Measurements from ENCODE around the gene AKNAD1. TPM values are rescaled to one million over a fixed set of nuclear protein-coding genes. Genes with fewer than 3 reads are reported as not detected.
"Not testable (repeated sequence)": the region's sequence is repeated elsewhere in the genome, so short reads cannot be mapped to it uniquely, and the experiment has no call there.

Gene AKNAD1, protein sequence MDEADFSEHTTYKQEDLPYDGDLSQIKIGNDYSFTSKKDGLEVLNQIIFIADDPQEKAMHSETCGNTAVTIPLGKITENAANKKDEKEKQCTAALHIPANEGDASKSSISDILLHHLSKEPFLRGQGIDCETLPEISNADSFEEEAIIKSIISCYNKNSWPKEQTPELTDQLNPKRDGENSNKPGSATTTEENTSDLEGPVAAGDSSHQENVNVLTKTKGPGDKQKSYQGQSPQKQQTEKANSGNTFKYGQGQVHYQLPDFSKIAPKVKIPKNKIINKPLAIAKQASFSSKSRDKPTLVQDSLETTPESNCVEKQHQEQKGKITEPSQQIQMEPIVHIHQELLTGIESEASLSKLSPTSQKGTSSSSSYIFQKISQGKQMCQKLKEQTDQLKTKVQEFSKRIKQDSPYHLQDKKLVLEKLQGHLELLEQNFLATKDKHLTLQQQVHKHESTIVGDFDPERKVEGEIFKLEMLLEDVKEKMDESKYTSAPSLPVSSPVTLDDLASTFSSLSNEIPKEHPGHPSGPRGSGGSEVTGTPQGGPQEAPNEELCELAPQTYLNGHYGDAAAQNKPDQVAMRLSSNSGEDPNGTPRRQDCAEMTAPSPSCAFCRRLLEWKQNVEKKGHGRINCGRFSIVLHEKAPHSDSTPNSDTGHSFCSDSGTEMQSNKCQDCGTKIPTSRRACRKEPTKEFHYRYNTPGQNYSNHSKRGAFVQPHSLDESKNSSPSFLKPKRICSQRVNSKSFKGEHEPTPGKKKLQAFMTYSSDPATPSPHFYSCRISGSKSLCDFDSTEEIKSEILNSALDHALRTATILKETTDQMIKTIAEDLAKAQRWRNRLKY
- not detected for total RNA-seq

DNA sequence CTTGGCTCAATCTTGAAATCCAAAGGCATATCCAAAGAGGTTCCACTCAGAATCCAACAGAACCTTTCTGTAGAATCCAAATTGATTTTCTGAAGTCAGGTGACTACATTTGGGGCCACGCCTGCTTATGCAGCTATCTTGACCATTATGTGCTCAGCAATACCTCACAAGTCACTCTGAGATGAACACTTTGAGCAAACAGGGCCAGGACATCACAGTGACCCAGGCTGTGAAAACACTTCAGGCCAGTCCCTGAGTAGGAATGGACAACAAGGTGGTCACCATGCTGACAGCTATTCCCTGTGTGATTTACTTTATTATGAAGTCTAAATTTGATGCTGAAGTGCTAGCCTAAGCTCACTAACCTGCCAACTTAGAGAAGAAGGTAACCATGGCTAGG lies at the start of gene AKNAD1:
AKNAD1 (minus strand) TSS at position 101 of the 400 bp plus-strand sequence. CDS start 4,430 bp downstream, outside the sequence.
- ATAC-seq (no peak), DNase-seq (no peak)
- ChIA-PET CTCF (interaction anchor here (0.8 to 2.0 kb wide), 3 partner anchors 11 to 29 kb away, joined by 3 to 7 read pairs (median 4); no protein-coding TSS in a partner anchor), POLR2A (no interaction called here)
- Mint-ChIP-seq H3K36me3 (ENCODE audit: low read depth) (peaks cover 3% of the 10 kb centered on the region), H3K27ac (no peak within 1 kb of the TSS), H3K4me1 (ENCODE audit: low read depth) (peaks cover 19% of the 10 kb centered on the region), H3K4me3 (no peak within 1 kb of the TSS), H3K27me3 (ENCODE audit: low read depth) (peaks cover 27% of the 10 kb centered on the region), H3K9me3 (ENCODE audit: insufficient read depth) (no peaks in the 10 kb centered on the region)

DNA sequence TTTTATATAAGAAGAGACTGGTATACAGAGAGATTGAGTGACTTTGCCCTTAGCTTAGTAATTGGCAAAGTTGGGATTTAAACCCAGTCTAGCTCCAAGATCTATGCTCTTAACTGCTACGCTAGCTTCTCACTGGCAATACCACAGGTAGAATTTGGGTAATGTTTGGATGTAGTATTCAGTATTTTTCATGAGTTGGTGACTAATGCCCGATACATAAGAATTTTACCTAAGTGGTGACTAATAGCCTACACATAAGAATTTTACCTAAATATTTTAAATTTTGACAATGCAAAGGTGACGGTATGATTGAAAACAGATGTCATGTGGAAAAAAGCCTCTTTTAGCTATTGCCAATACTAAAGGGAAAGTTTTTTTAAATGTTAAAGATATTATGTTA lies 44.2 kb upstream of the AKNAD1 start:
- Mint-ChIP-seq H3K27me3 (ENCODE audit: low read depth) (no peaks in the 10 kb centered on the region), H3K9me3 (ENCODE audit: insufficient read depth) (no peaks in the 10 kb centered on the region), H3K4me3 (no peak overlapping the region), H3K4me1 (ENCODE audit: low read depth) (peaks cover 2% of the 10 kb centered on the region), H3K27ac (no peak overlapping the region), H3K36me3 (ENCODE audit: low read depth) (peaks cover 30% of the 10 kb centered on the region)
- ChIA-PET CTCF (interaction anchor here (1.0 to 8.4 kb wide), 3 partner anchors 16 to 209 kb away, joined by 3 to 186 read pairs (median 3); partner anchors contain the start of gene PRPF38B), POLR2A (no interaction called here)
- DNase-seq (no peak), ATAC-seq (no peak)

- H3K27ac Mint-ChIP-seq, result no peak overlapping the region
- ATAC-seq (peak; percentile 76), DNase-seq (peak; percentile 59)
- ChIA-PET POLR2A (interaction anchor here (1.5 to 1.6 kb wide), 2 partner anchors 70 to 206 kb away, joined by 3 to 8 read pairs; partner anchors contain the start of gene PRPF38B), CTCF (interaction anchor here (0.6 to 8.4 kb wide), 21 partner anchors 8 to 386 kb away, joined by 3 to 186 read pairs (median 3); partner anchors contain the start of gene PRPF38B)
- peaks cover 15% of the 10 kb centered on the region for H3K36me3 Mint-ChIP-seq (ENCODE audit: low read depth)
- no peaks in the 10 kb centered on the region for H3K27me3 Mint-ChIP-seq (ENCODE audit: low read depth)
- H3K4me3 Mint-ChIP-seq, result no peak overlapping the region
- H3K9me3 Mint-ChIP-seq (ENCODE audit: insufficient read depth), result no peaks in the 10 kb centered on the region
- peaks cover 2% of the 10 kb centered on the region for H3K4me1 Mint-ChIP-seq (ENCODE audit: low read depth)
Observed at GRCh38 chr1:108897865-108898720, 41.2 kb upstream of the AKNAD1 start.

DNA sequence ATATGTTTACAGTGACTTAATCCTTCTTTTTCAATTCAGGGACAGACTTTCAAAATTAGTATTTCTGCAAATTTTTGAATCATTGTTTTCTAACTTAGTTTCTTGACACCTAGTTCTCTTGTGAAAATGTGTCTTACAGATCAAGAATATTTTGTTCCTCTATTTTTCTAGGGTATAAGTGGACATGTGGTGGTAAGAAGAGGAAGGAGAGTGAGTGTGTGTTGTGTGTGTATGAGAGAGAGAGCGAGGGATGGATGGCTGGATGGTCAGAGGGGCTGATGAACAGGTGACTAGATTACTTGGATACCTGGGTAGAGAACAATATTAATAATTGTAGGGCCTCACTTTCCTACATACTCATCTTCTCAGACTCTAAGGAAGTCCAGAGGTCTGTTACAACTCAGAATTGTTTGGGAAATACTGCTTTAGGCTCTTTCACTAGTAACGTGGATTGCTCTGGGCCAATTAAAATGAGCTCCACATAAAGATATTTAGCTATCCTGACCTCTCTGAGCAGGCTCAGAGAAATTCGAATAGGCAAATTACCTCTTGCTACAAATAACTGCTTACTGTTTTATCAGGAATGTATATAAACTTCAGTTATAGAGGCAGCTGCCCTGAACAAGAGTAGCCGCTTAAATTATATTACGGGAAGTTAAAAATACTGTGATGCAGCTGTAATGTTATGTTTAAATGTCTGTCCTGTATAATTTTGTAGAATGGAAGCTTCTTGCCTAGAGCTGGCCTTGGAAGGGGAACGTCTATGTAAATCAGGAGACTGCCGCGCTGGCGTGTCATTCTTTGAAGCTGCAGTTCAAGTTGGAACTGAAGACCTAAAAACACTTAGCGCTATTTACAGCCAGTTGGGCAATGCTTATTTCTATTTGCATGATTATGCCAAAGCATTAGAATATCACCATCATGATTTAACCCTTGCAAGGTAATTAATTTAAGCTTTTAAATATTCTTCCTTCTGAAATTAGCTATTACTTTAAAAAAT lies 39.6 kb upstream of the AKNAD1 start:
- Mint-ChIP-seq H3K27me3 (ENCODE audit: low read depth) (no peaks in the 10 kb centered on the region), H3K4me1 (ENCODE audit: low read depth) (peaks cover 2% of the 10 kb centered on the region), H3K9me3 (ENCODE audit: insufficient read depth) (no peaks in the 10 kb centered on the region), H3K4me3 (no peak overlapping the region), H3K36me3 (ENCODE audit: low read depth) (peaks cover 12% of the 10 kb centered on the region), H3K27ac (no peak overlapping the region)
- ChIA-PET POLR2A (interaction anchor here (1.0 to 1.5 kb wide), 3 partner anchors 20 to 205 kb away, joined by 3 read pairs; partner anchors contain the start of genes GPSM2 and PRPF38B), CTCF (interaction anchor here (0.6 to 8.4 kb wide), 6 partner anchors 13 to 204 kb away, joined by 3 to 186 read pairs (median 5); partner anchors contain the start of gene PRPF38B)
- DNase-seq (no peak), ATAC-seq (no peak)

GRCh38 chr1:108893141-108893530 lies 36.2 kb upstream of the AKNAD1 start:
- no peak for DNase-seq
- Mint-ChIP-seq H3K4me3 (no peak overlapping the region), H3K36me3 (ENCODE audit: low read depth) (peaks cover 7% of the 10 kb centered on the region), H3K9me3 (ENCODE audit: insufficient read depth) (no peaks in the 10 kb centered on the region), H3K27me3 (ENCODE audit: low read depth) (no peaks in the 10 kb centered on the region), H3K4me1 (ENCODE audit: low read depth) (peaks cover 3% of the 10 kb centered on the region), H3K27ac (no peak overlapping the region)
- ChIA-PET POLR2A (no interaction called here), CTCF (interaction anchor here (2.1 kb wide), 1 partner anchor 65 kb away, joined by 10 read pairs; no protein-coding TSS in a partner anchor)
- ATAC-seq, result no peak

- no peak for DNase-seq
- CTCF ChIA-PET, result interaction anchor here (2.1 kb wide), 1 partner anchor 64 kb away, joined by 10 read pairs; no protein-coding TSS in a partner anchor
- POLR2A ChIA-PET, result no interaction called here
- Mint-ChIP-seq H3K36me3 (ENCODE audit: low read depth) (peaks cover 3% of the 10 kb centered on the region), H3K9me3 (ENCODE audit: insufficient read depth) (no peaks in the 10 kb centered on the region), H3K4me1 (ENCODE audit: low read depth) (peaks cover 2% of the 10 kb centered on the region), H3K4me3 (no peak overlapping the region), H3K27me3 (ENCODE audit: low read depth) (no peaks in the 10 kb centered on the region), H3K27ac (no peak overlapping the region)
- ATAC-seq, result no peak
Observed at GRCh38 chr1:108892356-108893140, 35.7 kb upstream of the AKNAD1 start.

GRCh38 chr1:108889706-108890384 lies 33.0 kb upstream of the AKNAD1 start:
- H3K27me3 Mint-ChIP-seq (ENCODE audit: low read depth), result no peaks in the 10 kb centered on the region
- H3K4me1 Mint-ChIP-seq (ENCODE audit: low read depth), result peaks cover 2% of the 10 kb centered on the region
- ATAC-seq, result no peak
- H3K27ac Mint-ChIP-seq, result no peak overlapping the region
- H3K4me3 Mint-ChIP-seq, result no peak overlapping the region
- POLR2A ChIA-PET, result interaction anchor here (1.3 kb wide), 1 partner anchor 197 kb away, joined by 4 read pairs; the partner anchor contains the start of gene PRPF38B
- H3K36me3 Mint-ChIP-seq (ENCODE audit: low read depth), result peaks cover 4% of the 10 kb centered on the region
- CTCF ChIA-PET, result interaction anchor here (0.9 to 1.3 kb wide), 3 partner anchors 8 to 198 kb away, joined by 4 to 11 read pairs (median 5); partner anchors contain the start of gene PRPF38B
- DNase-seq, result no peak
- no peaks in the 10 kb centered on the region for H3K9me3 Mint-ChIP-seq (ENCODE audit: insufficient read depth)

DNA sequence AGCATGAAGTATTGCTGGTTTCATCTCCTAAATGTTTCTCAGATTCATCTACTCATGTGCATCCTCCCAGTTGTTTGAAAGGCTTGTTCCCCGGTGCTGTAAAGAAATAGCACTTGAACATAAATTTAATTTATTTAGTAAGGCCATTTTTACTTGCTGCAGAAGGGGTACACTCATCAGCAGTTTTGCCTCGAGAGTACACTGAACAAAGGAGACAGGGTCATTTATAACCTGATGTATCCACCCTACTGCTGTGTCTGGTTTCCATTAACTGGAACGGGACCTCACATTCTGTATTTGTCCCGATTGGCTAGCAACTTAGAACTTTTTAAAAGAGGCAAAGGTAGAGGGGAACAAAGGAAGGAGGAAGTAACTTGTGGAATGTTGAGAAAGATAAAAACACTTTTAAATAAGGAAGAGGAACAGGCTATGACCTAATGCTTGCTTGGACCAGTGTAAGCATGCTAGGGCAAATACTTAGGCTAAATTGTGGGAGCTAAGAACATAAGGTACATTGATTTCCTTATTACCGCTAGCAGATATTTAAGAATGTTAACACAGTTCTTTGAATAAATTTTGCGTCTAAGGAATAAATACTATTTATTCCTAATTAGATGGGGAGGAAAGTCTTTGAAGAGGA lies 32.2 kb upstream of the AKNAD1 start:
- not testable (repeated sequence) for H3K4me1 Mint-ChIP-seq (ENCODE audit: low read depth); DNase-seq; H3K9me3 Mint-ChIP-seq (ENCODE audit: insufficient read depth); H3K4me3 Mint-ChIP-seq; H3K36me3 Mint-ChIP-seq (ENCODE audit: low read depth); ATAC-seq; H3K27ac Mint-ChIP-seq; H3K27me3 Mint-ChIP-seq (ENCODE audit: low read depth)
- POLR2A ChIA-PET, result interaction anchor here (1.3 kb wide), 1 partner anchor 197 kb away, joined by 4 read pairs; the partner anchor contains the start of gene PRPF38B
- CTCF ChIA-PET, result interaction anchor here (0.9 to 1.4 kb wide), 4 partner anchors 9 to 197 kb away, joined by 3 to 11 read pairs (median 4); partner anchors contain the start of gene PRPF38B

DNA sequence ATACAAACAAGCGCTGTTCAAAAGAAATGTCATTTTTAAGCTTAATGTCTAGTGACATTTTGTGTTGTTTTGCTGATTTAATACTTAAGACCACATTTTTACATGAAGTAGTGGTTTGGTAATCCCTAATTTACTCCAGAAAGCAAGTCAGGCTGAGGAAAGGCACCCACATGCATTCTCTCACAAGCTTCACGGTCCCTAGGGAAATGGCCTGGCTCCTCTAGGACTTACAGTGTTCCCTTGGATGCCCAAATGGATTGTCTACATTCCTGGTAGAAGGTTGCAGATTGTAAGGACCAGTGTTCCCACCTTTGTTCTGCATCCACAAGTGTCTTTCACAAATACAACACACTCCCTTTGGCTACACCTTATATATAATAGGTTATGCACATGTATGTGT lies 29.4 kb upstream of the AKNAD1 start:
- no peak overlapping the region for H3K27ac Mint-ChIP-seq
- H3K4me1 Mint-ChIP-seq (ENCODE audit: low read depth), result peaks cover 2% of the 10 kb centered on the region
- ATAC-seq, result no peak
- ChIA-PET POLR2A (interaction anchor here (0.8 kb wide), 1 partner anchor 646 kb away, joined by 3 read pairs; no protein-coding TSS in a partner anchor), CTCF (interaction anchor here (0.6 to 3.0 kb wide), 5 partner anchors 9 to 647 kb away, joined by 3 to 11 read pairs (median 4); no protein-coding TSS in a partner anchor)
- no peak overlapping the region for H3K4me3 Mint-ChIP-seq
- DNase-seq, result no peak
- H3K9me3 Mint-ChIP-seq (ENCODE audit: insufficient read depth), result no peaks in the 10 kb centered on the region
- no peaks in the 10 kb centered on the region for H3K27me3 Mint-ChIP-seq (ENCODE audit: low read depth)
- H3K36me3 Mint-ChIP-seq (ENCODE audit: low read depth), result peaks cover 5% of the 10 kb centered on the region

All from activated CD8-positive, alpha-beta T cell treated with anti-CD3 and anti-CD28 coated beads, Interleukin-2, amount 10 ng/mL, durations not matched to agents 7 days and 5 days (primary cell).